GM20431 (cell line): ENCODE results near the gene TDRD6.

Experiments used
- in situ Hi-C: fragments of 300-500 bp; cut with MseI, MboI; formaldehyde crosslinking; loops from one replicate; pipeline ENCODE4 v1.15.0; 2020; ENCODE audit warnings: low sequenced_read_pairs; ENCODE audit not compliant: unreplicated experiment

TDRD6 gene

DNA sequence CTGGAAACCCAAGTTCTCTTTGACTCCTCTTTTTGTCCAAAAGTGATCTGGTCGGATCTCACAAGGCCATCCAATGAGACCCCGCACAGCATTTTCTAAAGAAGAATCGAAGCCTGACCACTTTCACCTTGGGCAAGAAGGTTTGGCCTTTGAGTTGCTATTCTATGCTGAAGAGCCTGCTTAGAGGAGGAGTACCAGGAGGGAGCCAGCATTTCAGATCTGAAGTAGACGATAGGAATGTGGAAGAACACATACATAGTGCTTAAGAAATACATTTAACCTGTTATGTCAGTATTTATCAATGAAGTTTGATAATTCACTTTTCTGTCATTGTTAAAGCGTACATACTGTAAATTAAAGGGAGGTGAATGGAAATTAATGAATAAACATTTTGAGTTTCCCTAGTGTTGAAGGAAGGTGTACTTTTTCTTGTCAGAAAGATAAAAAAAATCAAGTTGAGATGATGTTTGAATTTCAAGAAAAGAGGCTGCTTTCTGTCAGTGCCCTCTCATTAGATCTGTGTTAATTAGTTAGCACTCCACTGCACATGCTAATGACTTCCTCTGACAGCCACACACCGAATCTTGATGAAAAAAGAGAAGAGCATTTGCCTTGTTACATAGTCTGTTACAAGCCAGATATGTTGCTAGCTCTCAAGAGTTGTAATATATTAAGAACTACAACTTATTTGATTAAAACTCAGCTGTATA lies 10.9 kb upstream of the TDRD6 start:
- in situ Hi-C loops = no loop called here

DNA sequence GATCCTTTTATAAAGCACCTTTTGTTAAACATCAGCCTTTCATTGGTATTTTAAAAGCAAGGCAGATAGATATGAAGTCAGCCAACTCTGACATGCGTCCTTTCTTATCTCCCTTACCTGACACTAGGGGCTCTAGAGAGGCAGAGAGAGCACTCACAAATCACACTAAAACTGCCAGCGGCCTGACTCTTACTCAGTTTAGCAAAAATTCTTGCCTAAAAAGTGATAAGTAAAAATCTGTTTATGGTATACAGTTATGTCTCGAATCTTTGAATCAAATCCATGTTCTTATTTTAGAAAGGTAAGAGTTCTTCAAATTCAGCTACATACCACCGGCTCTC lies 10.4 kb upstream of the TDRD6 start:
- in situ Hi-C loops = no loop called here

- in situ Hi-C loops = no loop called here
Observed at GRCh38 chr6:46684771-46685170, 2.9 kb upstream of the TDRD6 start.

- in situ Hi-C loops = no loop called here
Observed at GRCh38 chr6:46688117-46688965, 656 bp downstream of the TDRD6 start.

GRCh38 chr6:46688966-46689335 lies 1.3 kb downstream of the TDRD6 start:
- in situ Hi-C loops = no loop called here

DNA sequence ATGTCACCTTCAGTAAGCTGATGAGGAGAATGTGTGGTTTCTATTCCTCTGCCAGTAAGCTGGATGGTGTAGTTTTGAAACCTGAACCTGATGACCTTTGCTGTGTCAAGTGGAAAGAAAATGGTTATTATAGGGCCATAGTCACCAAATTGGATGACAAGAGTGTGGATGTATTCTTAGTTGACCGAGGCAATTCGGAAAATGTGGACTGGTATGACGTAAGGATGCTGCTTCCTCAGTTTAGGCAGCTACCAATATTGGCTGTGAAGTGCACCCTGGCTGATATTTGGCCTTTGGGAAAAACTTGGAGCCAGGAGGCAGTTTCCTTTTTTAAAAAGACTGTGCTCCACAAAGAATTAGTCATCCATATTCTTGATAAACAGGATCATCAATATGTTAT lies 2.0 kb downstream of the TDRD6 start:
- in situ Hi-C loops = no loop called here

GRCh38 chr6:46690141-46690755 lies 2.6 kb downstream of the TDRD6 start:
- in situ Hi-C loops = no loop called here

- in situ Hi-C loops = no loop called here
Observed at GRCh38 chr6:46690911-46691451, 3.3 kb downstream of the TDRD6 start.

DNA sequence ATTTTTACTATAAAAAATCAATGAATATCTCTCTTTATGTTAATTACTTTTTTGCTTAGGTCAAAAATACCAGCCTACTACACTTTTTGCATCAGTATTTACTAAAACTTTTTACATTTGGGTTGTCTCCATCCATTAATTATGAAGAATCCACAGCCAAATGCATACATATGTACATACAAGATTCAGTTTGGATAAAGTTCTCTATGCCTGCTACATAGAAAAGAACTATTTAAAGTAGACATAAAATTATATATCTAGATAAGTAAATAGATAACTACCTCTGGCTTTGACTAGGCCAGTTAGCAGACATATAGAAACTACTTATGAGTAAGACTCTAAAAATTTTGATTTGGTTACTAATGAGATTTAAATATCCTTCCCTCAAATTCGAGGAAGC lies 12.3 kb downstream of the TDRD6 start:
- in situ Hi-C loops = no loop called here

DNA sequence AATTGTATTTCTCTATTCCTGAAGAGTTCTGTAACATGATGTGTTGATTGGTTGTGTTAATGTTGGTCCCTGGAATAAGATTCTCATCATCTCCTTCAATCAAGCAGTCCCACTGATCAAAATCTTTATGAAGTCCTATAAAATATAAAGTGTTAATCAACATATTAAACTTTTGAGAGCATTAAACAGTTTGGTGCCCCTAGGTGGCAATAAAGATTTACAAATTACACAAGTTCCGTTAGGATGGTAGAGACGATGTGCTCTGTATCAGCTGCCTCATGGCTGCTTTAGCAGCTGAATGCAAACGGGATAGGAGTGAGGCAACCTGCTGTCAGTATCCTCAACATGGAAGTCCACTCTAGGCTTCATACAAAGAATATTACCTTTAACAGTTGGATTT lies 16.9 kb downstream of the TDRD6 start:
- in situ Hi-C loops = no loop called here

DNA sequence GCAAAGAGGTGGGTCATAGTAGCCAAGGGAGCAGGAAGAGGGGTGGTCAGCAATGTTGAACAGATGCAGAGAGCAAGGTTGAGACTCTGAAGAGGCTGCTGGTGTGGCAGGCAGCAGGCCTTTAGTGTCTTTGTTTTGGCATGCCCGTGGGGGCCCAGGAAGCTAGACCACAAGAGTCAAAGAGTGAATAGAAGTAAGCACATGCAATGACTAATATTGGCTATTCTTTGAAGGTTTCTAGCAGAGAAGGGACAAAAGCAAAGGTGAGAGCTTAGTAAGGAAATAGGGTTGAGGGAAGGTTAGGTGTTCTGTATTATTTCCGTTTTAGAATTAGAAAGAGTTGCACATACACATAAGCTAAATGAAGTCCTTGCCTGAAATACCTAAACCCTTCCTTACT lies 18.8 kb downstream of the TDRD6 start:
- in situ Hi-C loops = no loop called here

DNA sequence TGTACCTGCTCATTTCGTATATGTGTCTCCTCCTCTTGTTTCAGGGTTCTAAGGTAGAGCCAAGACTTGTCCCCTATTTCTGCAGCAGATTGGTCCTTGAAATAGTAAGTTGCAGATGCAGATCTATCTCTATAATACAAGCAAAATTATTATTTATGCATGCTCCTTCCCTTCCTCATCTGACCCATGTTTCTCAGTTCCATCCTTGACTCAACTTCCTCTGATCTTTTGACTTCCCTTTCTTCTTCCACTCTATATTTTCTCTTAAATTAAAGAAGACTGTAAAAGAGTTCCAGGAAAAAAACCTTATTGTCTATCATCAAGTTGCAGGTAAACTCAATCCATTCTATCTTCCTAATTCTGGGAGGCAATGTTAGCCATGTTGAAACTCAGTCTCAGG lies 23.8 kb downstream of the TDRD6 start:
- in situ Hi-C loops = no loop called here

DNA sequence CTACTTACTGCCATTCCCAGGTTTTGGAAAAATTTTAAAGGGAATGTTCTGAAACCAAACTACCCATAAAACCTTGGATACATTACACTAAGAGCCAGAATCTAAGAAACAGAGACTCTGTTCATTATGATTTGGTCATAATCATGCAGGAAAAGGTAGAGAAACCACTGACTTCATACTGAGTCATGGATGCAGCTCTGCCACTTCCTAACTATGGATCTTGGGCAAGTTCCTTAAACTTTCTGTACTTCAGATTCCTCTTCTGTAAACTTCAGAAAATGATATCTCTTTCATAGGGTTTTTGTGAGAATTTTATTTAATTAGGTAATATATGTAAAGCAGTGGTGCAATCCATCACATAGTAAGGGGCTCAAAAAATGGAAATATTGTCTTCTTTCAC lies 27.5 kb downstream of the TDRD6 start:
- in situ Hi-C loops = no loop called here

DNA sequence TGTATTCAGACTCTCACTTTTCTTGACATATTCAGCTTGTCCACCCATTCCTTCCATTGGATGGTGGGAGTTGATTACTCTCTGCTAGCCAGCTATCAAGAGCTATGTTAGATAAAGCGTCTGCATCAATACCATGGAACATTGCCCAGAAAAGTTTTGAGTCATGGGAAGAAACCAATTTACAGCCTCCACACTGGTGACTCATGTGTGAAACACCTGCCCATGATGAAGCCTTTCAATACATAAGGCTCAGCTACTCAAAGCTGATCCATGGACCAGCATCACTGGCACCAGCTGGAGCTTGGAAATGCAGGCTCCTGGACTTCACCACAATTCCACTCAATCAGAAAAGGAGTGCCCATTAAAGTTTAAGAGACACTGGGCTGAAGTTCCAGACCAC lies 31.4 kb downstream of the TDRD6 start:
- in situ Hi-C loops = no loop called here

DNA sequence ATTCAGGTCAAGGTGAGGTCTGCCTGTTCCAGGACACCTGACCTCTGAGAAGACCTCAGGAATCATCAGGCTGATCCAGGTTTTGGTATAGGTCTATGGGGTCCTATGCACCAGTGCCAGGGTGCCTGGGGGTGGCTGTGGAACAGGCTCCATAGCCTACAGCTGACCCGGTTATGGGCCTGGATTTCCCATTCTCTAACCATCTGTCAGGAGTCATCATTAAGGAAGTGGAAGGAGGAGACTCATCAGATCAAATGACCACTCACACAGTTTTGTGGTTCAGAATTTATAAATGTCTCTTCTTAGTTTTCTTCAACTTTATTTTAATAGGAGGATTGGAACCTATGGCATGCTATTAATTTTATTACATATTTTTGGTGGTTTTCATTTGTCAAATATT lies 32.7 kb downstream of the TDRD6 start:
- in situ Hi-C loops = no loop called here

DNA sequence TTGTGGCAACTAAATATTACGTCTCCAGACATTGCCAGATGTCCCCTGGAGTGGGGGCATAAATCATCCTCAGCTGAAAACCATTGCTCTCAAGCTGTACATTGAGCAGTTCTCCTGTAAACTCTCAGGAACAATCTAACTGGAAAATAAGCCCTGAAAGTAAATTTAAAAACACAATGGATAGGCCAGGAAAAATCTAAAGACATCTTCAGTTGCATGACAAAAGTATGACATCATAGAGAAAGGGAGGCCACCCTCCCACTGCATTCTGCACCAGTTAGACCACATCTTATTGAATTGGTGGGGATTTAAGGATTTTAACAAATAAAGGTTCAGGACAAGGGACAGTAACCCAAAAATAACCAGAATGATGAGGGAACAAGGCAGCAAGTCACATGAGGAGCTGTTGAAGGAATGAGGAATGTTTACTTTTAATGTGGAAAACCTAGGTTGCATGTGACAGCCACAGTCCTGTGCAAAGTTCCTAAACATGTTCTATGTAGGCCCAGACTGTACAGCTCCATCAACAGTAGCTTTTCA lies 42.2 kb downstream of the TDRD6 start:
- in situ Hi-C loops = no loop called here

- in situ Hi-C loops = no loop called here
Observed at GRCh38 chr6:46730921-46731461, 43.3 kb downstream of the TDRD6 start.

DNA sequence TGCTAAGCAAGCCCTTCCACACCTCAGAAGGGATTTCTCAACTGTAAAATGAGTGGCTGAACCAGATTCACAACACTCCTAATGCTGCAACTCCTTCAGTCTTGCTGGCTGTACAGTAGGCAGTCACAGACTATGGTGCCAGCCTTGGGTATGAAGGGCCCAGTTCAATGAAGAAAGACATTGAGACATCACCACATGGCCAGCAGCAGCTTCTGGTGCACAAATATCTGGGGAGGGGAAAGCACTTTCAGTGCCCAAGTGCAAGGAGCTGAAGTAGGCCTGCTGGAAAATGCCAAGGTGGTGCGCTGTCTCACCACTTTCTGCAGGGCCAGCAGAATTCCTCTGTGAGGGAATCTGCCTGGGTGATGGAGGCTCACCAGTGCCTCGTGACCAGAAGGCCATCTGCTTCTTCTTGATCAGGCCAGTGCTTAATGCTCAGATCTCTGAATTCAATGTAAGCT lies 45.7 kb downstream of the TDRD6 start:
- in situ Hi-C loops = no loop called here

- in situ Hi-C loops = no loop called here
Observed at GRCh38 chr6:46734867-46735719, 47.4 kb downstream of the TDRD6 start, which contains the start of gene PLA2G7. Gene PLA2G7 (minus strand): TSS chr6:46735375. CDS start chr6:46722891, 12,484 bp downstream.

DNA sequence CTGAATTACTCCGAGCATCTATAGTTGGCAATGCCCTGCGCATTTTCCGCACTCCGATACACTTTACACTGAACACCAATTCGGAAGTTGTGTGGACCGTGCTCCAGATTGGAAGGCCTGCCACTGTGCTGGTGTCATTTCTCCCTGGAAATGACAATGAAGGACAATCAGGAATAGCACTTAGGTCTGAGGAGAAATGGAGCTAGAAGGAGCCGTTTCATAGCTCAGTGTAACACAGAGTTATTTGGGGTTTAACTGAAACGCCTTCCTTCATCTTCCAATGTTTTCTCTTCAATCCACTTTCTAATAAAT lies 48.0 kb downstream of the TDRD6 start:
- in situ Hi-C loops = no loop called here
